HEK293 (cell line): Measurements from ENCODE around the gene CSNK1G1.

Experiments
- GLIS1 ChIP-seq: fragments of 450-650 bp; formaldehyde crosslinking; IDR thresholded peaks from 2 replicates; pipeline ENCODE4 v1.5.1; 2016; ENCODE audit warnings: missing biosample characterization, missing genetic modification characterization
- SCRT2 ChIP-seq: fragments of 450-650 bp; formaldehyde crosslinking; IDR thresholded peaks from 2 replicates; pipeline ENCODE4 v1.5.1; 2016; ENCODE audit warnings: missing biosample characterization, missing genetic modification characterization
- ZNF121 ChIP-seq: fragments of 450-650 bp; formaldehyde crosslinking; IDR thresholded peaks from 2 replicates; pipeline ENCODE4 v1.5.1; 2016; ENCODE audit warnings: missing biosample characterization, missing genetic modification characterization
- ZNF239 ChIP-seq: fragments of 450-650 bp; formaldehyde crosslinking; IDR thresholded peaks from 2 replicates; pipeline ENCODE4 v1.5.1; 2016; ENCODE audit warnings: missing biosample characterization, missing genetic modification characterization
- ZNF274 ChIP-seq, 2 experiments: fragments of 200-500 bp in 1 of 2; fragments of 450-650 bp in 1 of 2; sonication (Bioruptor generic) in 1 of 2; formaldehyde crosslinking in 1 of 2; IDR thresholded peaks; 2 replicates each; pipeline versions ENCODE4 v1.5.1 to v1.6.1; 2014 to 2016; ENCODE audit warnings: borderline replicate concordance in 1 of 2, inconsistent platforms in 1 of 2, low read length in 1 of 2, missing biosample characterization in 1 of 2, missing genetic modification characterization in 1 of 2
- ZNF423 ChIP-seq: fragments of 450-650 bp; formaldehyde crosslinking; IDR thresholded peaks from 2 replicates; pipeline ENCODE4 v1.5.1; 2016; ENCODE audit warnings: missing biosample characterization, missing genetic modification characterization
- ZNF701 ChIP-seq: fragments of 450-650 bp; formaldehyde crosslinking; IDR thresholded peaks from 2 replicates; pipeline ENCODE4 v1.5.1; 2016; ENCODE audit warnings: missing biosample characterization, missing genetic modification characterization
- ZNF843 ChIP-seq: fragments of 450-650 bp; formaldehyde crosslinking; IDR thresholded peaks from 2 replicates; pipeline ENCODE4 v1.5.1; 2016; ENCODE audit warnings: missing biosample characterization, missing genetic modification characterization
- ZSCAN23 ChIP-seq: fragments of 450-650 bp; formaldehyde crosslinking; IDR thresholded peaks from 2 replicates; pipeline ENCODE4 v1.5.1; 2016; ENCODE audit warnings: missing biosample characterization, missing genetic modification characterization
- TF ChIP-seq, protein P1 (sequence below): fragments of 450-650 bp; formaldehyde crosslinking; IDR thresholded peaks from 2 replicates; pipeline ENCODE4 v1.5.1; 2016; ENCODE audit warnings: missing biosample characterization, missing genetic modification characterization
- TF ChIP-seq, protein P2 (sequence below): fragments of 450-650 bp; formaldehyde crosslinking; IDR thresholded peaks from 2 replicates; pipeline ENCODE4 v1.5.1; 2016; ENCODE audit warnings: missing biosample characterization, missing genetic modification characterization
- TF ChIP-seq, protein P3 (sequence below): fragments of 450-650 bp; formaldehyde crosslinking; IDR thresholded peaks from 2 replicates; pipeline ENCODE4 v1.5.1; 2016; ENCODE audit warnings: missing biosample characterization, missing genetic modification characterization
- TF ChIP-seq, protein P4 (sequence below): fragments of 450-650 bp; formaldehyde crosslinking; optimal IDR thresholded peaks from 2 replicates; pipeline ENCODE3; 2016; ENCODE audit warnings: missing biosample characterization, mild to moderate bottlenecking, missing genetic modification characterization
- TF ChIP-seq, protein P5 (sequence below): sonication (generic); formaldehyde crosslinking; IDR thresholded peaks from 2 replicates; pipeline ENCODE4 v1.8.1; 2022; ENCODE audit warnings: mild to moderate bottlenecking, moderate library complexity, missing genetic modification reagents

DNA sequence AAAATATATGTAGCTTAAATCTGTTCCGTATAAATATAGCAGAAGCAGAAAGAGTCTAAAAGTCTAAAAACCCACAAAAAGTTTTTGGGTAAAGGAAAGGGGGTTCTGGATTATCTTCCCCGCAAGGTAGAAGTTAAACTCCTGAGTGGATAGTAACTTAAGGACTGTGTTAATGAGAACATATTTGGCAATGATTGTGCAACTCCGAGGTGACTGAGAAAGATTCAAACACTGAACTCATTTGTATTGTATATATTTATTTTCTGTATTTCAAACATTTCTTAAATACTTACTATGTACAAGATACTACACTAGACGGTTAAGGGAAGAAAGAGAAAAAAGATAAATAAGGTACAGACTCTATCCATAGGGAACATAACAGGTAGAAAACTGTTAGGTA is 120.4 kb downstream of the CSNK1G1 start:
- TF ChIP-seq ZNF121 (tag by site-specific recombination) (no peak), ZNF274 (IDR thresholded peaks at IDR 0.05; ENCODE audit: low read length) (no peak), ZNF274 (tag by site-specific recombination; IDR thresholded peaks at IDR 0.05; ENCODE audit: borderline replicate concordance) (no peak), GLIS1 (tag by site-specific recombination) (no peak), ZNF701 (no peak), ZNF239 (no peak), ZNF423 (tag by site-specific recombination) (no peak), ZSCAN23 (no peak), ZNF843 (tag by site-specific recombination) (no peak), SCRT2 (tag by site-specific recombination) (no peak)
- TF ChIP-seq, protein P1, sequence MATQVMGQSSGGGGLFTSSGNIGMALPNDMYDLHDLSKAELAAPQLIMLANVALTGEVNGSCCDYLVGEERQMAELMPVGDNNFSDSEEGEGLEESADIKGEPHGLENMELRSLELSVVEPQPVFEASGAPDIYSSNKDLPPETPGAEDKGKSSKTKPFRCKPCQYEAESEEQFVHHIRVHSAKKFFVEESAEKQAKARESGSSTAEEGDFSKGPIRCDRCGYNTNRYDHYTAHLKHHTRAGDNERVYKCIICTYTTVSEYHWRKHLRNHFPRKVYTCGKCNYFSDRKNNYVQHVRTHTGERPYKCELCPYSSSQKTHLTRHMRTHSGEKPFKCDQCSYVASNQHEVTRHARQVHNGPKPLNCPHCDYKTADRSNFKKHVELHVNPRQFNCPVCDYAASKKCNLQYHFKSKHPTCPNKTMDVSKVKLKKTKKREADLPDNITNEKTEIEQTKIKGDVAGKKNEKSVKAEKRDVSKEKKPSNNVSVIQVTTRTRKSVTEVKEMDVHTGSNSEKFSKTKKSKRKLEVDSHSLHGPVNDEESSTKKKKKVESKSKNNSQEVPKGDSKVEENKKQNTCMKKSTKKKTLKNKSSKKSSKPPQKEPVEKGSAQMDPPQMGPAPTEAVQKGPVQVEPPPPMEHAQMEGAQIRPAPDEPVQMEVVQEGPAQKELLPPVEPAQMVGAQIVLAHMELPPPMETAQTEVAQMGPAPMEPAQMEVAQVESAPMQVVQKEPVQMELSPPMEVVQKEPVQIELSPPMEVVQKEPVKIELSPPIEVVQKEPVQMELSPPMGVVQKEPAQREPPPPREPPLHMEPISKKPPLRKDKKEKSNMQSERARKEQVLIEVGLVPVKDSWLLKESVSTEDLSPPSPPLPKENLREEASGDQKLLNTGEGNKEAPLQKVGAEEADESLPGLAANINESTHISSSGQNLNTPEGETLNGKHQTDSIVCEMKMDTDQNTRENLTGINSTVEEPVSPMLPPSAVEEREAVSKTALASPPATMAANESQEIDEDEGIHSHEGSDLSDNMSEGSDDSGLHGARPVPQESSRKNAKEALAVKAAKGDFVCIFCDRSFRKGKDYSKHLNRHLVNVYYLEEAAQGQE (tag by site-specific recombination), result no peak
- TF ChIP-seq, protein P2, sequence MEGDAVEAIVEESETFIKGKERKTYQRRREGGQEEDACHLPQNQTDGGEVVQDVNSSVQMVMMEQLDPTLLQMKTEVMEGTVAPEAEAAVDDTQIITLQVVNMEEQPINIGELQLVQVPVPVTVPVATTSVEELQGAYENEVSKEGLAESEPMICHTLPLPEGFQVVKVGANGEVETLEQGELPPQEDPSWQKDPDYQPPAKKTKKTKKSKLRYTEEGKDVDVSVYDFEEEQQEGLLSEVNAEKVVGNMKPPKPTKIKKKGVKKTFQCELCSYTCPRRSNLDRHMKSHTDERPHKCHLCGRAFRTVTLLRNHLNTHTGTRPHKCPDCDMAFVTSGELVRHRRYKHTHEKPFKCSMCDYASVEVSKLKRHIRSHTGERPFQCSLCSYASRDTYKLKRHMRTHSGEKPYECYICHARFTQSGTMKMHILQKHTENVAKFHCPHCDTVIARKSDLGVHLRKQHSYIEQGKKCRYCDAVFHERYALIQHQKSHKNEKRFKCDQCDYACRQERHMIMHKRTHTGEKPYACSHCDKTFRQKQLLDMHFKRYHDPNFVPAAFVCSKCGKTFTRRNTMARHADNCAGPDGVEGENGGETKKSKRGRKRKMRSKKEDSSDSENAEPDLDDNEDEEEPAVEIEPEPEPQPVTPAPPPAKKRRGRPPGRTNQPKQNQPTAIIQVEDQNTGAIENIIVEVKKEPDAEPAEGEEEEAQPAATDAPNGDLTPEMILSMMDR (tag by site-specific recombination), result no peak
- TF ChIP-seq, protein P3, sequence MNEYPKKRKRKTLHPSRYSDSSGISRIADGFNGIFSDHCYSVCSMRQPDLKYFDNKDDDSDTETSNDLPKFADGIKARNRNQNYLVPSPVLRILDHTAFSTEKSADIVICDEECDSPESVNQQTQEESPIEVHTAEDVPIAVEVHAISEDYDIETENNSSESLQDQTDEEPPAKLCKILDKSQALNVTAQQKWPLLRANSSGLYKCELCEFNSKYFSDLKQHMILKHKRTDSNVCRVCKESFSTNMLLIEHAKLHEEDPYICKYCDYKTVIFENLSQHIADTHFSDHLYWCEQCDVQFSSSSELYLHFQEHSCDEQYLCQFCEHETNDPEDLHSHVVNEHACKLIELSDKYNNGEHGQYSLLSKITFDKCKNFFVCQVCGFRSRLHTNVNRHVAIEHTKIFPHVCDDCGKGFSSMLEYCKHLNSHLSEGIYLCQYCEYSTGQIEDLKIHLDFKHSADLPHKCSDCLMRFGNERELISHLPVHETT (tag by site-specific recombination), result no peak
- TF ChIP-seq, protein P4, sequence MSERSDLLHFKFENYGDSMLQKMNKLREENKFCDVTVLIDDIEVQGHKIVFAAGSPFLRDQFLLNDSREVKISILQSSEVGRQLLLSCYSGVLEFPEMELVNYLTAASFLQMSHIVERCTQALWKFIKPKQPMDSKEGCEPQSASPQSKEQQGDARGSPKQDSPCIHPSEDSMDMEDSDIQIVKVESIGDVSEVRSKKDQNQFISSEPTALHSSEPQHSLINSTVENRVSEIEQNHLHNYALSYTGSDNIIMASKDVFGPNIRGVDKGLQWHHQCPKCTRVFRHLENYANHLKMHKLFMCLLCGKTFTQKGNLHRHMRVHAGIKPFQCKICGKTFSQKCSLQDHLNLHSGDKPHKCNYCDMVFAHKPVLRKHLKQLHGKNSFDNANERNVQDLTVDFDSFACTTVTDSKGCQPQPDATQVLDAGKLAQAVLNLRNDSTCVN (tag by site-specific recombination), result no peak
- TF ChIP-seq, protein P5, sequence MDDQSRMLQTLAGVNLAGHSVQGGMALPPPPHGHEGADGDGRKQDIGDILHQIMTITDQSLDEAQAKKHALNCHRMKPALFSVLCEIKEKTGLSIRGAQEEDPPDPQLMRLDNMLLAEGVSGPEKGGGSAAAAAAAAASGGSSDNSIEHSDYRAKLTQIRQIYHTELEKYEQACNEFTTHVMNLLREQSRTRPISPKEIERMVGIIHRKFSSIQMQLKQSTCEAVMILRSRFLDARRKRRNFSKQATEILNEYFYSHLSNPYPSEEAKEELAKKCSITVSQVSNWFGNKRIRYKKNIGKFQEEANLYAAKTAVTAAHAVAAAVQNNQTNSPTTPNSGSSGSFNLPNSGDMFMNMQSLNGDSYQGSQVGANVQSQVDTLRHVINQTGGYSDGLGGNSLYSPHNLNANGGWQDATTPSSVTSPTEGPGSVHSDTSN (CRISPR knock-in tag), result no peak
